SK-N-MC (cell line): ENCODE data around the gene TICAM1.

Source experiments
- EZH2 ChIP-seq: fragments of 200-600 bp; sonication (generic); IDR thresholded peaks from one replicate; pipeline ENCODE4 v1.6.1; 2017; ENCODE audit warnings: antibody characterized with exemption
- POLR2AphosphoS5 ChIP-seq: IDR thresholded peaks from 2 replicates; pipeline ENCODE4 v1.6.1; 2012; ENCODE audit warnings: mild to moderate bottlenecking, low read depth, low read length, borderline replicate concordance

DNA sequence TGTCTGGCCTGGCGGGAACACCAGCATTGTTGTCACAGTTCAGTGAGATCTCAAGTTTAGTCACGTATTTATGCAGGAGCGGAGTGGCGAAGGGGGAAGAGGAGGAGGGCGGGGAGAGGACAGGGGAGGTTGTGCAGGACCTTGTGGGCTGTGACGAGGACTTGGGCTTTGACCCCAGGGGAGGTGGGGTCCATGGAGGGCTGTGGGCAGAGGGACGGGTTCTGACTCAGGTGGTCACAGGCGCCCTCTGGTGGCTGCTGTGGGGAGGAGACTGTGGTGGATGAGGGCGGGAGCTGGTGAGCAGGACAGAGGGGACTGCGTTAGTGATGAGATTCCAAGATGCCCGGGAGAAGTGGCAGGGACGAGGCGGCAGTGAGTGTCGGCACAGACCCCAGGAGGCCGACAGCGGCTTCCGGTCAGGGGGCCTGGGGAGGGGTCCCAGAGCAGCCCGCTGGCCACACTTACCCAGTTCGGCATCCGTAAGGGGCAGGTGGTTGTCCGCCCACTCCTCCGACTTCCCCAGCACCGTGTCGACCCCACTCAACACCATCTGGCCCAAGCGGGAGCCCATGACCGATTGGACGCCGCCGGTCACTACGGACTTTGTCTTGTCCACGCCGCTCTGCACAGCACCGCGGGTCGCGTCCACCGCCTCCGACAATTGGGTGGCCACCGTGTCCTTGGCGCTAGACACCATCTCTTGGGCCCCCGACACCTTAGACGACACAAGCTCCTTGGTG lies 20.2 kb upstream of the TICAM1 start:
- TF ChIP-seq POLR2AphosphoS5: no peak
- no peak for TF ChIP-seq EZH2
